T-helper 2 cell treated with Interferon-gamma antibody and Interleukin-4, amounts not matched to agents 5 μg/mL and 100 μg/mL, for 36 hours (primary cell): ENCODE measurements around the gene ARHGAP31.

Experiments used
- DNase-seq: peaks from one replicate; pipeline ENCODE4 v3.0.0; 2021; ENCODE audit warnings: low spot score
- H3K27ac Mint-ChIP-seq: one replicate; pipeline ENCODE4 v1.8.0; 2021; ENCODE audit warnings: mild to moderate bottlenecking, mixed read lengths
- H3K27me3 Mint-ChIP-seq: one replicate; pipeline ENCODE4 v1.8.0; 2021; ENCODE audit warnings: low read depth, mixed read lengths
- H3K36me3 Mint-ChIP-seq: one replicate; pipeline ENCODE4 v1.8.0; 2021; ENCODE audit warnings: low read depth, mixed read lengths
- H3K4me1 Mint-ChIP-seq: one replicate; pipeline ENCODE4 v1.8.0; 2021; ENCODE audit warnings: low read depth, mixed read lengths
- H3K4me3 Mint-ChIP-seq: one replicate; pipeline ENCODE4 v1.8.0; 2022; ENCODE audit warnings: mild to moderate bottlenecking, moderate library complexity, mixed read lengths
- H3K9me3 Mint-ChIP-seq: one replicate; pipeline ENCODE4 v1.8.0; 2021; ENCODE audit warnings: mixed read lengths

ARHGAP31 gene

DNA sequence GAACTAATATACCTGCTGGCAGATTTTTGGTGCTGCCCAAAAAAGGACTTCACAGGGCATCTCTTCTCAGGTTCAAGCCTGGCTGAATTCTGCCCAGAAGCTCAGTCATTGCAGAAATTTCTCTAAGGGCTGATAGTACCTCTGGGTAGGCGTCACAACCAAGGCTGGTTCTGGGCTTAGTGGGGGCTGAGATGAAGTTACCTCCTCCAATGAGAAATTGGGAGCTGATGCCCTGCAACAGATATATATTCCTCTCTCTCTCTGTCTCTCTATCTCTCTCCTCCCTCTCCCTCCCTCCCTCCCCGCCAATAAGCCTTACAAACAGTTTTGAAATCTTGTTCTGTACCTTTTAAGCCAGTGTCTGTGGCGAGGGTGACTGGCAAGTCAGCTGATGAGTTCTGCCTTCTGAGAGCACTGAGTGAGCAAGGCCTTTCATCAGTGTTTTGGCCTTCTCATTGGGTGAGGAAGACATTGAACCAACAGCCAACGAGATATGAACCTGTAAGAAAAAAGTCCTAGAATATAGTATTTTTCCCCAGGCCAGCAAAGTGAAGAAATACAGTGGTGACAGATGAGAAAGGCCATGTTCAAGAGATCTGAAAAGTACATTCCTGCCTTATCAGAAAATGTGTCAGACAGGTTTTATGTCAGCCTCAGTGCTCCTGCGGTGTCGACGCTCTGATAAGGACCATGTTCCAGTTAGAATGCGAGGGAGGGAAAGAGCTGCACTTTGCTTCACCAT, 123.8 kb downstream of the ARHGAP31 start:
- Mint-ChIP-seq H3K4me3 (no peak overlapping the region), H3K36me3 (no peaks in the 10 kb centered on the region), H3K4me1 (peaks cover 3% of the 10 kb centered on the region), H3K27me3 (no peaks in the 10 kb centered on the region), H3K27ac (no peak overlapping the region), H3K9me3 (no peaks in the 10 kb centered on the region)
- DNase-seq = no peak

- H3K4me3 Mint-ChIP-seq = no peak overlapping the region
- H3K27me3 Mint-ChIP-seq = no peaks in the 10 kb centered on the region
- no peaks in the 10 kb centered on the region for H3K36me3 Mint-ChIP-seq
- no peak for DNase-seq
- H3K4me1 Mint-ChIP-seq = peaks cover 3% of the 10 kb centered on the region
- H3K27ac Mint-ChIP-seq = no peak overlapping the region
- no peaks in the 10 kb centered on the region for H3K9me3 Mint-ChIP-seq
Measured at GRCh38 chr3:119418641-119419040, 124.5 kb downstream of the ARHGAP31 start.

DNA sequence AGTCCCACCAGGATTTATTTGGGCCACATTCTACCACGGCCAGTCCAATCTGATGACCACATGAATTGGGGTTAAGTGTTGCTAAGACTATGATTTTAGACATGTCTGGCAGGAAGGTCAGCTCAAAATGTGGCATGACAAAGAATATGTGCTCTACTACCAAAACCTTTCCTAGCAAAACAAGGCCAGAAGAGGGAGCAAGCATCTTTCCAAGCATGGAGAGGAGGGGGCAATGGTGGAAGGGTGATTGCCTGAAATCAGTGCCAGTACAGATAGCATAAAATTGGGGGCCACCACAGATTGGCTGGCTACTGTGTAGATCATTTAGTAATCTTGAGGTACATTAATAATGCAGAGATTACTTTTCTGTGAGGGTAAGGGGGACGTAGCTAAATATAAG, 126.0 kb downstream of the ARHGAP31 start:
- DNase-seq = no peak
- Mint-ChIP-seq H3K4me3 (no peak overlapping the region), H3K9me3 (peaks cover 8% of the 10 kb centered on the region)

DNA sequence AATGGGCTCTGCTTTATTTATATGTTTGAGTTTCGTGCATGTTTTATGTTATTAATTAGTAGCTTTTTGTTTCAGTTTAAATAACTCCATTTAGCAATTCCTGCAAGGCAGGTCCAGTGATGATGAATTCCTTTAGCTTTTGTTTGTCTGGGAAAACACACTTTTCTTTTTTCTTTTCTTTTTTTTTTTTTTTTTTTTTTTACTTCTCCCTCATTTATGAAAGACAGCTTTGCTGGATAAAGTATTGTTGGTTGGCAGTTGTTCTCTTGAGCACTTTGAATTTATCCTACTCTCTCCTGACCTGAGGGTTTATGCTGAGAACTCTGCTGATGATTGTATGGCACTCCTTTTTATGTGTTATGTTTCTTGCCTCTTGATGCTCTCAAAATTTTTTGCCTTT, 133.5 kb downstream of the ARHGAP31 start:
- H3K9me3 Mint-ChIP-seq = peaks cover 63% of the 10 kb centered on the region
- H3K27me3 Mint-ChIP-seq = no peaks in the 10 kb centered on the region
- H3K4me3 Mint-ChIP-seq = no peak overlapping the region
- peaks cover 54% of the 10 kb centered on the region for H3K36me3 Mint-ChIP-seq
- H3K27ac Mint-ChIP-seq = no peak overlapping the region
- no peak for DNase-seq
- H3K4me1 Mint-ChIP-seq = no peaks in the 10 kb centered on the region

More for the DNA sequence above, 126.0 kb downstream of the ARHGAP31 start:
- Mint-ChIP-seq H3K27me3 (no peaks in the 10 kb centered on the region), H3K36me3 (peaks cover under 1% of the 10 kb centered on the region), H3K27ac (no peak overlapping the region), H3K4me1 (peaks cover 3% of the 10 kb centered on the region)

DNA sequence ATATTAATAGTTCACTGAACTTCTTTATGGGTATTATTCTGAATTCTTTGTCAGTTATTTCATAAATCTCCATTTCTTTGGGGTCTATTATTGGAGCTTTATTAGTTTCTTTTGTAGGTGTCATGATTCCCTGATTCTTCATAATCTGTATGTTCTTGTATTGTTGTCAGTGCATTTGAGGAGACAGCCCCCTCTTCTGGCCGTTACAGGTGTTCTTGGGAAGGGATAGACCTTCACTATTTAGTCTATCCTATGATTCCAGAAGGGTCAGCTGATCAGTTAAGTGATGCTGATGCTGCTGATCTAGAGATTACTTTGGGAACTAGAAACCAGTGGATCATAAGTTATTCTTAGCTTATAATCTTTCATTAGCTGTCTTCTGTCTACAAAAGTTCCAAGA, 134.4 kb downstream of the ARHGAP31 start:
- H3K27ac Mint-ChIP-seq = no peak overlapping the region
- peaks cover 58% of the 10 kb centered on the region for H3K36me3 Mint-ChIP-seq
- H3K4me3 Mint-ChIP-seq = no peak overlapping the region
- no peaks in the 10 kb centered on the region for H3K4me1 Mint-ChIP-seq
- DNase-seq = no peak
- H3K9me3 Mint-ChIP-seq = peaks cover 63% of the 10 kb centered on the region
- no peaks in the 10 kb centered on the region for H3K27me3 Mint-ChIP-seq

- no peak overlapping the region for H3K27ac Mint-ChIP-seq
- H3K36me3 Mint-ChIP-seq = peaks cover 84% of the 10 kb centered on the region
Measured at GRCh38 chr3:119433613-119434325, 139.6 kb downstream of the ARHGAP31 start.

GRCh38 chr3:119434703-119435102, 140.5 kb downstream of the ARHGAP31 start:
- Mint-ChIP-seq H3K27me3 (no peaks in the 10 kb centered on the region), H3K27ac (no peak overlapping the region), H3K4me3 (no peak overlapping the region), H3K4me1 (no peaks in the 10 kb centered on the region), H3K36me3 (peaks cover 76% of the 10 kb centered on the region), H3K9me3 (peaks cover 11% of the 10 kb centered on the region)
- no peak for DNase-seq

More at GRCh38 chr3:119433613-119434325, 139.6 kb downstream of the ARHGAP31 start:
- Mint-ChIP-seq H3K9me3 (peaks cover 19% of the 10 kb centered on the region), H3K4me3 (no peak overlapping the region), H3K27me3 (no peaks in the 10 kb centered on the region), H3K4me1 (no peaks in the 10 kb centered on the region)
- DNase-seq = no peak

DNA sequence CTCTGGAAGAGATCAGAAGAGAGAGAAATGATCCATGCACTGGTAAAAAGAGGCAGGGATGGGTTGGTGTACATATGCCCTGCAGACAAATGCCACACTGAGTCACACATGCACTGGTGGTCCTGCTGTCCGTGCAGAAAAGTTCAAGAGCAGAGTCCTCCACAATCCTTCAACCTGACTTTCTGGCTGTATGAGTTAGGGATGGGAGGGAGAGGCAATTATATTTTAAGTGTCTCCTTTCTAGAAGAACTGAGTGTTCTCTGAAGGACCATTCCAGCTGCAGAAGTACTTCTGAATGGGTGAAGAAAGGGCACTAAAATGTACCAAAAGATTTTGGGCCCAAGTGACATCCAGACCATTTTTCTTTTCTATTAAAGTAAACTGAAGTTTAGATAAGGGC, 142.8 kb downstream of the ARHGAP31 start:
- DNase-seq = no peak
- no peaks in the 10 kb centered on the region for H3K4me1 Mint-ChIP-seq
- peaks cover 75% of the 10 kb centered on the region for H3K36me3 Mint-ChIP-seq
- no peaks in the 10 kb centered on the region for H3K27me3 Mint-ChIP-seq
- H3K27ac Mint-ChIP-seq = no peak overlapping the region
- no peak overlapping the region for H3K4me3 Mint-ChIP-seq
- H3K9me3 Mint-ChIP-seq = no peaks in the 10 kb centered on the region

- DNase-seq = no peak
- Mint-ChIP-seq H3K27me3 (no peaks in the 10 kb centered on the region), H3K9me3 (peaks cover 3% of the 10 kb centered on the region), H3K4me3 (no peak overlapping the region), H3K36me3 (peaks cover 77% of the 10 kb centered on the region), H3K4me1 (no peaks in the 10 kb centered on the region), H3K27ac (no peak overlapping the region)
Measured at GRCh38 chr3:119437691-119438258, 143.6 kb downstream of the ARHGAP31 start.

DNA sequence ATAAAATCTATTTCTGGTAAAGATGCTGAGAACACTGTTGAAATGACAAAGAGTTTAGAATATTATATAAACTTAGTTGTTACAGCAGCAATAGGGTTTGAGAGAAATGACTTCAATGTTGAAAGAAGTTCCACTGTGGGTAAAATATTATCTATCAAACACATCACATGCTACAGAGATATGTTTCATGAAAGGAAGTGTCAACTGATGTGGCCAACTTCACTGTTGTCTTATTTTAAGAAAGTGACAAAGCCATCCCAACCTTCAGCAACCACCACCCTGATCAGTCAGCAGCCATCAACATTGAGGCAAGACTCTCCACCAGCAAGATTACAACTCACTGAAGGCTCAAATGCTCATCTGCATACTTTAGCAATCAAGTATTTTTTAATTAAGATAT, 149.0 kb downstream of the ARHGAP31 start:
- Mint-ChIP-seq H3K36me3 (peaks cover 68% of the 10 kb centered on the region), H3K27ac (peak overlapping the region; percentile 57), H3K27me3 (no peaks in the 10 kb centered on the region), H3K4me3 (no peak overlapping the region), H3K4me1 (peaks cover 8% of the 10 kb centered on the region), H3K9me3 (peaks cover 3% of the 10 kb centered on the region)
- no peak for DNase-seq

GRCh38 chr3:119444590-119444989, 150.4 kb downstream of the ARHGAP31 start:
- Mint-ChIP-seq H3K4me1 (peaks cover 8% of the 10 kb centered on the region), H3K27ac (no peak overlapping the region), H3K27me3 (no peaks in the 10 kb centered on the region), H3K4me3 (no peak overlapping the region), H3K9me3 (peaks cover 3% of the 10 kb centered on the region), H3K36me3 (peaks cover 66% of the 10 kb centered on the region)
- no peak for DNase-seq

DNA sequence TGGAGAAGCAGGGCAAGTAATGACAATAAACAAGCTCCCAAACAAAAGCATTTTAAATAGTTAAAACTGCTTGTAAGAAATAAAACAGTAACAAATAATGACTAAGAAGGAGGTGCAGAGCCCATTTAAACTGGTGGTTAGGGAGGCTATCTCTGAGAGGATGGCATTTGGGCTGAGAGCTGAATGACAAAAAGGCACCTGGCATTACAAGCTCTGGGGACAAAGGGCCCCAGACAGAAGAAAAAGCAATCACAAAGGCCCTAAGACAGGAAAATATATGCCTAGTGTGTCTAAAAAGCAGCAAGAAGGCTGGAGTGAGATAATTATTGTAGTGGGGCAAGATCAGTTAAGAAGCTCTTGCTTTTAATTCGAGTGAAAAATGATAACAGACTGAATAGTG, 159.6 kb downstream of the ARHGAP31 start:
- Mint-ChIP-seq H3K9me3 (no peaks in the 10 kb centered on the region), H3K36me3 (peaks cover 52% of the 10 kb centered on the region), H3K4me1 (peaks cover 8% of the 10 kb centered on the region), H3K27ac (no peak overlapping the region), H3K27me3 (no peaks in the 10 kb centered on the region), H3K4me3 (no peak overlapping the region)
- DNase-seq = no peak

GRCh38 chr3:119456469-119456868, 162.3 kb downstream of the ARHGAP31 start:
- no peaks in the 10 kb centered on the region for H3K9me3 Mint-ChIP-seq
- H3K4me3 Mint-ChIP-seq = no peak overlapping the region
- peaks cover 20% of the 10 kb centered on the region for H3K4me1 Mint-ChIP-seq
- H3K27me3 Mint-ChIP-seq = no peaks in the 10 kb centered on the region
- no peak overlapping the region for H3K27ac Mint-ChIP-seq
- peaks cover 60% of the 10 kb centered on the region for H3K36me3 Mint-ChIP-seq
- no peak for DNase-seq

- H3K27ac Mint-ChIP-seq = no peak overlapping the region
- DNase-seq = no peak
- H3K4me1 Mint-ChIP-seq = peaks cover 24% of the 10 kb centered on the region
- H3K27me3 Mint-ChIP-seq = no peaks in the 10 kb centered on the region
- no peaks in the 10 kb centered on the region for H3K9me3 Mint-ChIP-seq
- H3K4me3 Mint-ChIP-seq = no peak overlapping the region
- peaks cover 59% of the 10 kb centered on the region for H3K36me3 Mint-ChIP-seq
Measured at GRCh38 chr3:119457246-119457645, 163.1 kb downstream of the ARHGAP31 start.
